ENCODE data around the gene SMIM21.

SMIM21 gene

GRCh38 chr18:75362435-75362834 is 65.1 kb downstream of the SMIM21 start:
- TF ChIP-seq ZBTB7A (IDR thresholded peaks at IDR 0.05; ENCODE audit: low read depth) (no peak), TAF1 (IDR thresholded peaks at IDR 0.05; ENCODE audit: low read depth) (no peak), YY1 (IDR thresholded peaks at IDR 0.05; ENCODE audit: low read depth) (no peak), TEAD4 (IDR thresholded peaks at IDR 0.05) (no peak), RAD21 (IDR thresholded peaks at IDR 0.05; ENCODE audit: low read depth) (no peak), MAX (IDR thresholded peaks at IDR 0.05) (no peak), CEBPB (IDR thresholded peaks at IDR 0.05) (no peak), USF1 (IDR thresholded peaks at IDR 0.05) (no peak), EP300 (IDR thresholded peaks at IDR 0.05; ENCODE audit: borderline replicate concordance) (no peak), NFIC (IDR thresholded peaks at IDR 0.05) (no peak), REST (IDR thresholded peaks at IDR 0.05; ENCODE audit: low read depth) (no peak), CREB1 (IDR thresholded peaks at IDR 0.05; ENCODE audit: low read depth) (no peak), FOXM1 (IDR thresholded peaks at IDR 0.05; ENCODE audit: borderline replicate concordance, low read depth) (no peak)

- TF ChIP-seq FOXM1 (IDR thresholded peaks at IDR 0.05; ENCODE audit: borderline replicate concordance, low read depth) (no peak), USF1 (IDR thresholded peaks at IDR 0.05) (no peak), EGR1 (IDR thresholded peaks at IDR 0.05) (no peak), TCF12 (IDR thresholded peaks at IDR 0.05; ENCODE audit: low read depth) (no peak), REST (IDR thresholded peaks at IDR 0.05; ENCODE audit: low read depth) (no peak), EP300 (IDR thresholded peaks at IDR 0.05; ENCODE audit: borderline replicate concordance) (no peak), CREB1 (IDR thresholded peaks at IDR 0.05; ENCODE audit: low read depth) (no peak), TAF1 (IDR thresholded peaks at IDR 0.05; ENCODE audit: low read depth) (no peak), RAD21 (IDR thresholded peaks at IDR 0.05; ENCODE audit: low read depth) (no peak), TEAD4 (IDR thresholded peaks at IDR 0.05) (no peak), ZBTB7A (IDR thresholded peaks at IDR 0.05; ENCODE audit: low read depth) (no peak), NFIC (IDR thresholded peaks at IDR 0.05) (no peak), MAX (IDR thresholded peaks at IDR 0.05) (no peak), YY1 (IDR thresholded peaks at IDR 0.05; ENCODE audit: low read depth) (no peak), CEBPB (IDR thresholded peaks at IDR 0.05) (no peak)
Measured at GRCh38 chr18:75360941-75361340, 66.6 kb downstream of the SMIM21 start.

GRCh38 chr18:75360215-75360614 is 67.3 kb downstream of the SMIM21 start:
- no peak for TF ChIP-seq MAX (IDR thresholded peaks at IDR 0.05)
- no peak for TF ChIP-seq TEAD4 (IDR thresholded peaks at IDR 0.05)
- TF ChIP-seq EP300 (IDR thresholded peaks at IDR 0.05; ENCODE audit: borderline replicate concordance) = no peak
- no peak for TF ChIP-seq EGR1 (IDR thresholded peaks at IDR 0.05)
- no peak for TF ChIP-seq USF1 (IDR thresholded peaks at IDR 0.05)
- no peak for TF ChIP-seq TAF1 (IDR thresholded peaks at IDR 0.05; ENCODE audit: low read depth)
